GM19438 (cell line): ENCODE data around the gene SERAC1.
"Not testable (repeated sequence)": the region's sequence is repeated elsewhere in the genome, so short reads cannot be mapped to it uniquely, and the experiment has no call there.

Experiments
- ATAC-seq: cut with Tn5 transposase; IDR thresholded peaks from one replicate; pipeline ENCODE4 v1.9.1; 2021; ENCODE audit warnings: low read depth; ENCODE audit not compliant: unreplicated experiment

The SERAC1 gene

GRCh38 chr6:158168040-158168289 is at the start of gene SERAC1:
SERAC1 (minus strand) TSS chr6:158168262; CDS start chr6:158158363, 9,899 bp downstream.
- no peak for ATAC-seq

GRCh38 chr6:158213925-158214674 is 46.0 kb upstream of the SERAC1 start:
- peak; percentile 78 for ATAC-seq

- ATAC-seq = no peak
Observed at GRCh38 chr6:158211273-158212055, 43.4 kb upstream of the SERAC1 start.

- not testable (repeated sequence) for ATAC-seq
Observed at GRCh38 chr6:158209582-158210333, 41.7 kb upstream of the SERAC1 start.

- not testable (repeated sequence) for ATAC-seq
Observed at GRCh38 chr6:158208226-158209030, 40.4 kb upstream of the SERAC1 start.

GRCh38 chr6:158207422-158207788 is 39.3 kb upstream of the SERAC1 start:
- ATAC-seq = peak; percentile 92

GRCh38 chr6:158206740-158207421 is 38.8 kb upstream of the SERAC1 start:
- ATAC-seq = peak; percentile 15

- ATAC-seq = no peak
Observed at GRCh38 chr6:158205169-158205944, 37.3 kb upstream of the SERAC1 start.

- no peak for ATAC-seq
Observed at GRCh38 chr6:158198461-158198860, 30.4 kb upstream of the SERAC1 start.

- no peak for ATAC-seq
Observed at GRCh38 chr6:158194487-158195280, 26.6 kb upstream of the SERAC1 start.

- ATAC-seq = no peak
Observed at GRCh38 chr6:158191761-158192160, 23.7 kb upstream of the SERAC1 start.

GRCh38 chr6:158191032-158191431 is 23.0 kb upstream of the SERAC1 start:
- no peak for ATAC-seq

GRCh38 chr6:158188591-158188990 is 20.5 kb upstream of the SERAC1 start:
- ATAC-seq = no peak

GRCh38 chr6:158185729-158186456 is 17.8 kb upstream of the SERAC1 start:
- no peak for ATAC-seq

GRCh38 chr6:158184608-158185007 is 16.5 kb upstream of the SERAC1 start:
- ATAC-seq = no peak

- not testable (repeated sequence) for ATAC-seq
Observed at GRCh38 chr6:158183174-158183972, 15.3 kb upstream of the SERAC1 start.

GRCh38 chr6:158177712-158178111 is 9.7 kb upstream of the SERAC1 start:
- ATAC-seq = not testable (repeated sequence)
